HG03575 (cell line): ENCODE measurements around the gene NFIL3.

ENCODE experiments used
- ATAC-seq: cut with Tn5 transposase; IDR thresholded peaks from one replicate; pipeline ENCODE4 v1.9.1; 2021; ENCODE audit not compliant: unreplicated experiment, insufficient number of reproducible peaks, low FRiP score; ENCODE audit errors: extremely low read depth

NFIL3 gene

GRCh38 chr9:91424403-91425176 lies 958 bp upstream of the NFIL3 start:
- ATAC-seq: no peak

GRCh38 chr9:91422758-91423711 lies 597 bp downstream of the NFIL3 start:
- ATAC-seq: no peak

GRCh38 chr9:91421971-91422757 lies 1.5 kb downstream of the NFIL3 start:
- ATAC-seq: no peak

GRCh38 chr9:91421128-91421765 lies 2.4 kb downstream of the NFIL3 start:
- ATAC-seq: no peak

GRCh38 chr9:91420501-91421127 lies 3.0 kb downstream of the NFIL3 start:
- no peak for ATAC-seq

- no peak for ATAC-seq
These were observed 4.1 kb downstream of the NFIL3 start for GRCh38 chr9:91419222-91420191.

GRCh38 chr9:91418215-91418610 lies 5.4 kb downstream of the NFIL3 start:
- ATAC-seq: no peak

- no peak for ATAC-seq
These were observed 5.9 kb downstream of the NFIL3 start for GRCh38 chr9:91417602-91418214.

GRCh38 chr9:91416096-91416712 lies 7.4 kb downstream of the NFIL3 start:
- no peak for ATAC-seq

GRCh38 chr9:91415290-91415689 lies 8.3 kb downstream of the NFIL3 start:
- peak; percentile 93 for ATAC-seq

GRCh38 chr9:91412941-91413340 lies 10.7 kb downstream of the NFIL3 start:
- ATAC-seq: no peak

- ATAC-seq: no peak
These were observed 12.4 kb downstream of the NFIL3 start for GRCh38 chr9:91411096-91411771.

GRCh38 chr9:91410161-91410560 lies 13.5 kb downstream of the NFIL3 start:
- ATAC-seq: no peak

GRCh38 chr9:91408475-91408874 lies 15.2 kb downstream of the NFIL3 start:
- ATAC-seq: no peak

- ATAC-seq: no peak
These were observed 15.9 kb downstream of the NFIL3 start for GRCh38 chr9:91407580-91408318.
